ENCODE results near the gene LUM.
"Not testable (repeated sequence)": the region's sequence is repeated elsewhere in the genome, so short reads cannot be mapped to it uniquely, and the experiment has no call there.

LUM gene

GRCh38 chr12:91094957-91095356 is 16.3 kb downstream of the LUM start:
- H3K4me1 ChIP-seq (ENCODE audit: control insufficient read depth in 1 of 2, insufficient read depth in 2 of 2, low read length in 2 of 2) = no peaks in the 10 kb centered on the region
- H3K27me3 ChIP-seq (ENCODE audit: low read depth, low read length) = no peaks in the 10 kb centered on the region
- H3K4me3 ChIP-seq (ENCODE audit: low read depth in 1 of 2, low read length in 2 of 2) = no peak overlapping the region
- H3K9me3 ChIP-seq (ENCODE audit: control insufficient read depth in 1 of 2, low read length in 2 of 2) = peaks cover 0 to 3% of the 10 kb centered on the region in 2 donors
- H3K27ac ChIP-seq (ENCODE audit: low read length) = no peak overlapping the region
- no peaks in the 10 kb centered on the region for H3K36me3 ChIP-seq (ENCODE audit: control insufficient read depth in 1 of 2, insufficient read depth in 2 of 2, low read length in 2 of 2)

DNA sequence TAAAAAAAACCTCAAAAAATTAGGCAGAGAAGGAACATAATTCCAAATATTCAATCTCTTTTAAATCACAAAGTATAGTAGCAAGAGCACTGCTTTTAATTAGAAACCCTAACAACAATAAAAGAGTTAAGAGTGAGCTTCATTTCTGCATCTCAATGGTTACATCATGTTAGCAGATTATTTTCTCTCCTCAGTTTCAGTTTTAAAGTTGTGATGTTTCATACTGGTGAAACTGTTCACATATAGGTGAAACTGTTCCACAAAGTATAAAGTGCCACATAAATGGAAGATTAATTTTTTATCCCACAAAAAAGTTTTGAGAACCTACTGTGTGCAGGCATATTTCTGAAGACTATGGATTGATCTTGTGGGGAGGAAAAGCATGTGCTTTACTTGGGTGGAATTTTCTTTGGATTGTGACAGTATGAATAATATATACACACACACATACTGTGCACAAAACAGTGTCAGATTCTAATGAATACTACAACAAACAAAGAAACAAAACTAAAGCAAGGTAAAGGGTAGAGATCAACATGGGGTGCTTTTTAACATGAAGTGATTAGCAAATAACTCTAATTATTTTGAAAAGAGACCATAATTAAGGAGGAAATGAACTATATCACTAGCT is 17.1 kb downstream of the LUM start:
- no peak overlapping the region for H3K27ac ChIP-seq (ENCODE audit: low read length)
- H3K9me3 ChIP-seq (ENCODE audit: control insufficient read depth in 1 of 2, low read length in 2 of 2) = peaks cover 0 to 7% of the 10 kb centered on the region in 2 donors
- H3K4me1 ChIP-seq (ENCODE audit: control insufficient read depth in 1 of 2, insufficient read depth in 2 of 2, low read length in 2 of 2) = no peaks in the 10 kb centered on the region
- no peaks in the 10 kb centered on the region for H3K27me3 ChIP-seq (ENCODE audit: low read depth, low read length)
- no peak overlapping the region for H3K4me3 ChIP-seq (ENCODE audit: low read depth in 1 of 2, low read length in 2 of 2)
- no peaks in the 10 kb centered on the region for H3K36me3 ChIP-seq (ENCODE audit: control insufficient read depth in 1 of 2, insufficient read depth in 2 of 2, low read length in 2 of 2)

DNA sequence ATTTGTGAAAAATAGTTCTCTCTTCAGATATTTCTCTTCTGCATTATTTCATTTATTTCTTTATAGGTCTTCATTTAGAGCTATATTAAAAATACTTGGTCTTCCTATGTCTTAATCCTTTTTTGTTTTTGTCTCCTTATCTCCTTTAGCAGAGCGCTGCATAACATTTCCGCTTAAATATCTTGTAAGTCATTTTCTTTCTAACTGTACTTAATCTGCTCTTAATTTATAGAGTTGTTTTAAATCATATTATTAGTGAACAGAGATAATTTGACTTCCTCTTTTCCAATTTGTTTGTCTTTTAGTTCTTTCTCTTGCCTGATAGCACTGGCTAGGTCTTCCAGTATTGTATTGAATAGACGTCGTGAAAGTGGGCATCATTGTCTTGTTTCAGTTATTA is 18.0 kb downstream of the LUM start:
- Histone ChIP-seq H3K27ac (ENCODE audit: low read length) (no peak overlapping the region), H3K36me3 (ENCODE audit: control insufficient read depth in 1 of 2, insufficient read depth in 2 of 2, low read length in 2 of 2) (no peaks in the 10 kb centered on the region), H3K4me1 (ENCODE audit: control insufficient read depth in 1 of 2, insufficient read depth in 2 of 2, low read length in 2 of 2) (no peaks in the 10 kb centered on the region), H3K9me3 (ENCODE audit: control insufficient read depth in 1 of 2, low read length in 2 of 2) (peaks cover 0 to 13% of the 10 kb centered on the region in 2 donors), H3K27me3 (ENCODE audit: low read depth, low read length) (no peaks in the 10 kb centered on the region), H3K4me3 (ENCODE audit: low read depth in 1 of 2, low read length in 2 of 2) (no peak overlapping the region)

DNA sequence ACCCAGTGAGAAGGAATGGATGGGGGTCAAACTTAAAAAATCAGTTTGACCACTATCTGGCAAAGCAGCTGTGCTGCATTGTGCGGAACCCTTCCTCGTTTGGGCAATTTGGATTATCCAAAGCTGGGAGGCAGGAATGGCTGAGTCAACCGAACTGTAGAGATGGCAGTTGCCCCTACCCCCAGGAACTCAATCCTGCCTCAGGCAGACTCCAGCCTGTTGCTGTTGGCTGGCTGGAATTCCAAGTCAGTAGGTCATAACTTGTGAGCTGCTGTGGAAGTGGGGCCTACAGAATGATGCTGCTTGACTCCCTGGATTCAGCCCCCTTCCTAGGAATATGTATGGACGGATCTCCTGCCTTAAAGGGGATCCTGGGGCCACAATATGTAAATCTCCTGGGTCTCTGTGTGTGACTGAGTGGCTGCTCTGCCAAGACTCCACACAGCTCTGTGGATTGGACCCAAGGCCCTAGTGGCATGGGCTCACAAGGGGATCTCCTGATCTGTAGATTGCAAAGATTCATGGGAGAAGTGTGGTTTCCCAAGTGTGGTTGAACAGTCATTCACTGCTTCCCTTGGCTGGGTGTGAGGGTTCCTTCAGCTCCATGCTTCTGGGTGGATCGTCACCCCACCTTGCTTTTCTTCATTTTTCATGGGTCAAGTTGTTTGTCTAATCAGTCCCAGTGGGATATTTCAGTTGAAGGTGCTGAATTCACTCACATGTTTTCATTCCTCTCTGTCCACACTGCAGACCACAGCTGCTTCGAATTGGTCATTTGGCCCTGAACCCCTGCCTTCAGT is 19.2 kb downstream of the LUM start:
- no peaks in the 10 kb centered on the region for H3K27me3 ChIP-seq (ENCODE audit: low read depth, low read length)

DNA sequence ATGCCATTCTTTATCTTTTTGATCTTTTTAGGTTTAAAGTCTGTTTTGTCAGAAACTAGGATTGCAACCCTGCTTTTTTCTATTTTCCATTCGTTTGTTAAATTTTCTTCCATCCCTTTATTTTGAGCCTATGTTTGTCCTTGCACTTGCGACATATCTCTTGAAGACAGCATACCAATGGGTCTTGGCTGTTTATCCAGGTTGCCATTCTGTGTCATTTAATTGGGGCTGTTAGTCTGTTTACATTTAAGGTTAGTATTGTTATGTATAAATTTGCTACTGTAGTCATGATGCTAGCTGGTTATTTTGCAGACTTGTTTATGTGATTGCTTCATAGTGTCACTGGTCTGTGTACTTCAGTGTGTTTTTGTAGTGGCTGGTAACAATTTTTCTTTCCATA is 21.3 kb downstream of the LUM start:
- H3K9me3 ChIP-seq (ENCODE audit: control insufficient read depth in 1 of 2, low read length in 2 of 2) = peaks cover 0 to 18% of the 10 kb centered on the region in 2 donors
- not testable (repeated sequence) for H3K4me3 ChIP-seq (ENCODE audit: low read depth in 1 of 2, low read length in 2 of 2); H3K4me1 ChIP-seq (ENCODE audit: control insufficient read depth in 1 of 2, insufficient read depth in 2 of 2, low read length in 2 of 2); H3K27me3 ChIP-seq (ENCODE audit: low read depth, low read length); H3K27ac ChIP-seq (ENCODE audit: low read length); H3K36me3 ChIP-seq (ENCODE audit: control insufficient read depth in 1 of 2, insufficient read depth in 2 of 2, low read length in 2 of 2)

More for the DNA sequence above, 19.2 kb downstream of the LUM start:
- H3K36me3 ChIP-seq (ENCODE audit: control insufficient read depth in 1 of 2, insufficient read depth in 2 of 2, low read length in 2 of 2) = no peaks in the 10 kb centered on the region
- no peak overlapping the region for H3K4me3 ChIP-seq (ENCODE audit: low read depth in 1 of 2, low read length in 2 of 2)
- H3K9me3 ChIP-seq (ENCODE audit: control insufficient read depth in 1 of 2, low read length in 2 of 2) = peaks cover 0 to 18% of the 10 kb centered on the region in 2 donors
- no peak overlapping the region for H3K27ac ChIP-seq (ENCODE audit: low read length)
- H3K4me1 ChIP-seq (ENCODE audit: control insufficient read depth in 1 of 2, insufficient read depth in 2 of 2, low read length in 2 of 2) = no peaks in the 10 kb centered on the region

DNA sequence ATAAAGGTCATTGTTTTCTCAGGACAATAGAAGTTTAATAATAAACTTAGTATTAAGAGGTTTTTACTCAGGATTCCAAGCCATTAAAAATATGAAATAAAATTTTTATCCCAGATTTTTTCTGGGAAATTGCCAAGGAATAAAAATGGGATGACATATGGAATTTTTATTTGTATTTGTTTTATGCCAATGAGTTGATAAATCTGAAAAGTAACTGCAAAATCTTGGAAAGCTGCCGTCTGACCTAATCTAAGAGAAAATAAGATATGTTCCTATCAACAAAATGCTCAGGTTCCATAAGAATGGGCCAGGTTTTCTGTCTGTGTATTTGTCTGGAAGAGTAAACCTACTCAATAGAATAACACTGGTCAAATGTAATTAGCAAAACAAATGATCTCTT is 31.3 kb downstream of the LUM start:
- Histone ChIP-seq H3K27ac (ENCODE audit: low read length) (no peak overlapping the region), H3K9me3 (ENCODE audit: control insufficient read depth in 1 of 2, low read length in 2 of 2) (no peaks in the 10 kb centered on the region), H3K36me3 (ENCODE audit: control insufficient read depth in 1 of 2, insufficient read depth in 2 of 2, low read length in 2 of 2) (no peaks in the 10 kb centered on the region), H3K4me3 (ENCODE audit: low read depth in 1 of 2, low read length in 2 of 2) (no peak overlapping the region), H3K4me1 (ENCODE audit: control insufficient read depth in 1 of 2, insufficient read depth in 2 of 2, low read length in 2 of 2) (no peaks in the 10 kb centered on the region), H3K27me3 (ENCODE audit: low read depth, low read length) (no peaks in the 10 kb centered on the region)

GRCh38 chr12:91078501-91078900 is 32.8 kb downstream of the LUM start:
- Histone ChIP-seq H3K4me3 (ENCODE audit: low read depth in 1 of 2, low read length in 2 of 2) (no peak overlapping the region), H3K36me3 (ENCODE audit: control insufficient read depth in 1 of 2, insufficient read depth in 2 of 2, low read length in 2 of 2) (no peaks in the 10 kb centered on the region), H3K9me3 (ENCODE audit: control insufficient read depth in 1 of 2, low read length in 2 of 2) (no peaks in the 10 kb centered on the region), H3K27me3 (ENCODE audit: low read depth, low read length) (no peaks in the 10 kb centered on the region), H3K4me1 (ENCODE audit: control insufficient read depth in 1 of 2, insufficient read depth in 2 of 2, low read length in 2 of 2) (no peaks in the 10 kb centered on the region), H3K27ac (ENCODE audit: low read length) (no peak overlapping the region)

DNA sequence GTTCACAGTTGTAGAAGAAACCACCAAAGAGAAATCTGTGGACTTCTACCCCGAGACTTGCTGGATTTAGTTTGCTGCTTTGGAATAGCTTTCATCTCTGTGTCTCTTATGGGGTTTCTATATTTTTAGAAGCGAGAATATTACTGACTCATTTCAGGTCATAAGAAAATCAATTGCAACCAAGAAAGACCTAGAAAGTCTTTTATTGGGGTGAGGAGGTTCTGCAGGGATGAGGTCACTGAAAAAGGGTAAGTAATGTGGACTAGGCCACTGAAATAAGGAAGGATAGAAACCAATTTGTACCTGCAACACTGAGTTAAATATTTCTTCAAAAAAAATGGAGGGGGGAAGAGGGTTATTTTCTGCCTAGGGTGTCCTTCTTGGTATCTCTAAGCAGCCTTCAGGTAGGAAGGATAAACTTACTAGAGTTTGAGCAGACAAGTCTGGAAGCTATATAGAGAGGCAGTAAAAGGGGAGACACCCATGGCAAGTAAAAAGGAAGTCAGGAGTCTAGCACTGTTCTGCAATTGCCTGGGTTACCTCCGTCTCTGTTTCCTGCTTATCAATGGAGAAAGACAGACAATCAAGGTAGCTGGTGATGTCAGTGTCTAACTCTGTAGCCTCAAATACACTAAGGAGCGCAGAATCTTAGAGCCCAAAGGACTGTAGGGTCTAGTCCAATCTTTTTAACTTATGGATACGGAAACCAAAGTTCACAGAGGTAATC is 33.9 kb downstream of the LUM start:
- H3K9me3 ChIP-seq (ENCODE audit: control insufficient read depth in 1 of 2, low read length in 2 of 2) = no peaks in the 10 kb centered on the region
- no peak overlapping the region for H3K27ac ChIP-seq (ENCODE audit: low read length)
- H3K27me3 ChIP-seq (ENCODE audit: low read depth, low read length) = no peaks in the 10 kb centered on the region
- H3K4me1 ChIP-seq (ENCODE audit: control insufficient read depth in 1 of 2, insufficient read depth in 2 of 2, low read length in 2 of 2) = no peaks in the 10 kb centered on the region
- H3K4me3 ChIP-seq (ENCODE audit: low read depth in 1 of 2, low read length in 2 of 2) = no peak overlapping the region
- H3K36me3 ChIP-seq (ENCODE audit: control insufficient read depth in 1 of 2, insufficient read depth in 2 of 2, low read length in 2 of 2) = no peaks in the 10 kb centered on the region

DNA sequence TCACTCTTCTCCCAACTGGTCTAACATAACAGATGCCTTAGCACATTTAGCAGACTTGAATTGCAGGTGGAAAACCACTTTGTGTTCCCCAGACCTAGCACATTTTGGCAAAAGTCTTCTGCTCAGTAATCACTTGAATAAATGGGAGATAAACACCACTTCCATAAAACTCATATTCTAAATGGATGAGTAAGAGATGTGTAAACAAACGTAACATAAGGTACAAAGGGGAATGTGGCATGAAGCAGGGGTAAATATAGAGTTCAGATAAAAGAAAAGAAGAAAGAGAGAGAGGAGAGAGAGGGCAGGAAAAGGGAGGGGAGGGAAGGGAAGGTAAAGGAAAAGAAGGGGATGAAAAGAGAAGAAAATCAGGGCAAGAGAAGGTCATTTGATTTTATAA is 36.4 kb downstream of the LUM start:
- Histone ChIP-seq H3K27ac (ENCODE audit: low read length) (no peak overlapping the region), H3K9me3 (ENCODE audit: control insufficient read depth in 1 of 2, low read length in 2 of 2) (no peaks in the 10 kb centered on the region), H3K4me3 (ENCODE audit: low read depth in 1 of 2, low read length in 2 of 2) (no peak overlapping the region), H3K4me1 (ENCODE audit: control insufficient read depth in 1 of 2, insufficient read depth in 2 of 2, low read length in 2 of 2) (no peaks in the 10 kb centered on the region), H3K36me3 (ENCODE audit: control insufficient read depth in 1 of 2, insufficient read depth in 2 of 2, low read length in 2 of 2) (no peaks in the 10 kb centered on the region), H3K27me3 (ENCODE audit: low read depth, low read length) (no peaks in the 10 kb centered on the region)

DNA sequence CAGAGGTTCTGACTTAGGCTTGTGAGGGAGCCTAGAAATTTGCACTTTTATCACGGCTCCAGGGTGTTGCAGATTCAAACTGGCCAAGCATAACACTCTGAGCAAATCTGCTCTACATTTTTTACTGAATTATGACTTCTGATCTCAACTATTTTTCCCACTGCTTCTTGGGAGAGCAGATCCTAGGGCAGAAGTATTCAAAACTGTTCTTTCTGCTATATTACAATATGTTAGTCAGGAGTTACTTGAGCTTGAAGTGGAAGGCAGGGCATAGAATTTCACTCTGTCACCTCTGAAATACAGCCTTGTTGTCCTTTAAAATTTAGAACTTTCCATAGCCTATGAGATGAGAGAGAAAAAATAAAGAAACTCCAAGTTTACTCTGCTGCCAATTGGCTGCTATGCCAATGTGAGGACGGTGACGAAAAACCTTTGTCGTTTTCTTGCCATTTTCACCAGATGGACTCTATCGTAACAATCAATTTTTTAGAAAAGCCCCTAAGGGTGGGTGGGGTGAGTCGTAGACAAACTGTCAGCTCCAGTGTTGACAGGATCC is 37.1 kb downstream of the LUM start:
- Histone ChIP-seq H3K4me3 (ENCODE audit: low read depth in 1 of 2, low read length in 2 of 2) (no peak overlapping the region), H3K36me3 (ENCODE audit: control insufficient read depth in 1 of 2, insufficient read depth in 2 of 2, low read length in 2 of 2) (no peaks in the 10 kb centered on the region), H3K27ac (ENCODE audit: low read length) (peak overlapping the region; percentile 21)

DNA sequence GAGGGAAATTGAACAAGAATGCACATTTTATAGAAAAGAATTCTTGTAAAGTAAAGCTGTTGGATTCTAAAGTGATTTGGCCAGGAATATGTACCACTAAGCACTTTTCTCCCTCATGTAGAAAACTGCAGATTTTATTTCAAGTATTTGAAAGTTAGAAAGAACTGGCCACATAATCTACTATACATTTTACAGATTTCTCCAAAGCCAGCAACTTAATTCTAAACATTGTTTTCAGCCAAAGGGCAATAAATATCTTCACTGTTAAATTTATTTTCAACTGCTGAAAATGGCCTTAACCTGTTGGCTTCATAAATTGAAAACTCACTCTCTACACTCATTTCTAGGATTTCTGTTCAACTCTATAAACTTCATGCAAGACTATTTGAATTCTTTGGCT is 37.9 kb downstream of the LUM start:
- H3K27ac ChIP-seq (ENCODE audit: low read length) = no peak overlapping the region

More for the DNA sequence above, 37.1 kb downstream of the LUM start:
- H3K4me1 ChIP-seq (ENCODE audit: control insufficient read depth in 1 of 2, insufficient read depth in 2 of 2, low read length in 2 of 2) = no peaks in the 10 kb centered on the region
- H3K9me3 ChIP-seq (ENCODE audit: control insufficient read depth in 1 of 2, low read length in 2 of 2) = no peaks in the 10 kb centered on the region
- H3K27me3 ChIP-seq (ENCODE audit: low read depth, low read length) = no peaks in the 10 kb centered on the region

More for the DNA sequence above, 37.9 kb downstream of the LUM start:
- no peaks in the 10 kb centered on the region for H3K27me3 ChIP-seq (ENCODE audit: low read depth, low read length)
- H3K4me3 ChIP-seq (ENCODE audit: low read depth in 1 of 2, low read length in 2 of 2) = no peak overlapping the region
- no peaks in the 10 kb centered on the region for H3K36me3 ChIP-seq (ENCODE audit: control insufficient read depth in 1 of 2, insufficient read depth in 2 of 2, low read length in 2 of 2)
- no peaks in the 10 kb centered on the region for H3K9me3 ChIP-seq (ENCODE audit: control insufficient read depth in 1 of 2, low read length in 2 of 2)
- H3K4me1 ChIP-seq (ENCODE audit: control insufficient read depth in 1 of 2, insufficient read depth in 2 of 2, low read length in 2 of 2) = no peaks in the 10 kb centered on the region

Data from muscle layer of duodenum (tissue), 2 donors.